Fibroblast of villous mesenchyme (primary cell): Measurements from ENCODE around the gene PPP2R1A. TPM values are rescaled to one million over a fixed set of nuclear protein-coding genes. Genes with fewer than 3 reads are reported as not detected.
"Not testable (repeated sequence)": the region's sequence is repeated elsewhere in the genome, so short reads cannot be mapped to it uniquely, and the experiment has no call there.

Experiments used
- DNase-seq: peaks from one replicate; pipeline ENCODE4 v3.0.0-alpha.2; 2010; ENCODE audit warnings: low read depth
- H3K4me3 ChIP-seq: 2 replicates; pipeline ENCODE4 v1.5.1; 2011; ENCODE audit warnings: low read depth, mild to moderate bottlenecking, low read length
- CTCF ChIP-seq: IDR thresholded peaks from 2 replicates; pipeline ENCODE4 v1.5.1; 2012; ENCODE audit warnings: low read depth, mild to moderate bottlenecking, low read length; ENCODE audit not compliant: insufficient read depth
- total RNA-seq: library from RNA; depleted of rRNA; stranded (reverse); fragments of >200 nt; gene quantifications from 2 replicates; pipeline ENCODE4 v1.2.3, GENCODE V29; 2012

Gene PPP2R1A
- total RNA-seq, 1 donor = 166 TPM

- peak; percentile 83 for DNase-seq
- no peak for TF ChIP-seq CTCF
- H3K4me3 ChIP-seq = no peak overlapping the region
Observed at GRCh38 chr19:52200044-52200443, 10.2 kb downstream of the PPP2R1A start.

- peak; percentile 55 for DNase-seq
- not testable (repeated sequence) for H3K4me3 ChIP-seq
Observed at GRCh38 chr19:52200755-52201391, 11.0 kb downstream of the PPP2R1A start.

- DNase-seq = no peak
- no peak overlapping the region for H3K4me3 ChIP-seq
- no peak for TF ChIP-seq CTCF
Observed at GRCh38 chr19:52206481-52206880, 16.6 kb downstream of the PPP2R1A start.

GRCh38 chr19:52211203-52211602 lies 21.4 kb downstream of the PPP2R1A start:
- no peak for DNase-seq
- no peak for TF ChIP-seq CTCF
- H3K4me3 ChIP-seq = no peak overlapping the region

- no peak overlapping the region for H3K4me3 ChIP-seq
- no peak for TF ChIP-seq CTCF
- DNase-seq = peak; percentile 30
Observed at GRCh38 chr19:52211926-52212571, 22.2 kb downstream of the PPP2R1A start.

- no peak overlapping the region for H3K4me3 ChIP-seq
- no peak for TF ChIP-seq CTCF
Observed at GRCh38 chr19:52212572-52213255, 22.9 kb downstream of the PPP2R1A start.

GRCh38 chr19:52214241-52214640 lies 24.4 kb downstream of the PPP2R1A start:
- no peak overlapping the region for H3K4me3 ChIP-seq
- DNase-seq = no peak
- no peak for TF ChIP-seq CTCF

More at GRCh38 chr19:52212572-52213255, 22.9 kb downstream of the PPP2R1A start:
- no peak for DNase-seq
